Cardiac fibroblast (primary cell): ENCODE data around the gene VWA5A.

Experiments used
- DNase-seq, 2 donors: peaks; one replicate each; pipeline versions ENCODE4 v3.0.0 to v3.0.0-alpha.2; 2010; ENCODE audit warnings: low read depth in 2 of 2
- H3K4me3 ChIP-seq, 2 donors: replicated peaks in 1 of 2; 1 replicate in 1 of 2; 2 replicates in 1 of 2; pipeline ENCODE4 v1.5.1; 2011; ENCODE audit warnings: low read depth in 2 of 2, low read length in 2 of 2, mild to moderate bottlenecking in 2 of 2, moderate library complexity in 1 of 2
- CTCF ChIP-seq: IDR thresholded peaks from one replicate; pipeline ENCODE4 v1.5.1; 2011; ENCODE audit warnings: low read depth, mild to moderate bottlenecking, low read length, inconsistent platforms

The VWA5A gene

GRCh38 chr11:124093330-124093729 is 21.9 kb upstream of the VWA5A start:
- DNase-seq, result no peak
- no peak for TF ChIP-seq CTCF
- no peak overlapping the region for H3K4me3 ChIP-seq

GRCh38 chr11:124094731-124095130 is 20.5 kb upstream of the VWA5A start:
- no peak for TF ChIP-seq CTCF
- no peak for DNase-seq
- no peak overlapping the region for H3K4me3 ChIP-seq

GRCh38 chr11:124096364-124096763 is 18.9 kb upstream of the VWA5A start:
- DNase-seq, result no peak
- H3K4me3 ChIP-seq, result no peak overlapping the region
- TF ChIP-seq CTCF, result no peak

- no peak for DNase-seq
- no peak for TF ChIP-seq CTCF
- no peak overlapping the region for H3K4me3 ChIP-seq
Measured at GRCh38 chr11:124098141-124098540, 17.1 kb upstream of the VWA5A start.

GRCh38 chr11:124101737-124102136 is 13.5 kb upstream of the VWA5A start:
- H3K4me3 ChIP-seq, result no peak overlapping the region
- DNase-seq, result no peak
- TF ChIP-seq CTCF, result no peak

- H3K4me3 ChIP-seq, result no peak overlapping the region
- DNase-seq, result peak; percentile 39 to 64
- TF ChIP-seq CTCF, result peak; percentile 49
Measured at GRCh38 chr11:124108156-124108555, 7.1 kb upstream of the VWA5A start.

GRCh38 chr11:124109377-124109776 is 5.9 kb upstream of the VWA5A start:
- H3K4me3 ChIP-seq, result no peak overlapping the region
- TF ChIP-seq CTCF, result no peak
- no peak for DNase-seq
